ENCODE measurements around the gene WHRN. TPM values are rescaled to one million over a fixed set of nuclear protein-coding genes. Genes with fewer than 3 reads are reported as not detected.

Gene WHRN
- total and polyA plus RNA-seq, 2 of the 13 experiments (the other 11 are each of a cell fraction or from before 2014, with no cell fraction given): 2.3 to 5.3 TPM

DNA sequence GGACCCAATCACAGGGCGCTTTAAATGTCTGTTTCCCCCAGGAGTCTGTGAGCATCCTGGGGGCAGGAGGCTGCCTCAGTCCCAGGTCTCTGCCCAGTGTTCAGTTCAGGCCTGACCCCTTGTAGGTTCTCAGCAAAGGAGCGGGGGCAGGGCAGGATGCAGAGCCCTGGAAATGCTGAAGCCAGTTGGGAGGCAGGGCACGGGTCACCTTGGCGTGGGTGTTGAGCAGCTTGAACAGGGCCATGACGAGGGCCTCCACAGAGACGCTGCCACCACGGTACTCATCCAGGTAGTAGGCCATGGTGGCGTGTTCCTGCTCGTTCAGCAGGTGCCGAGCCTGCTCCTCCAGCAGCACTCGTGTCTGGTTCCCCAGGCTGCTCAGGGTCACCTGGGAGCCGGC is 81.1 kb downstream of the WHRN start:
- no peak for TF ChIP-seq SALL1 (CRISPR knock-in tag; IDR thresholded peaks at IDR 0.05)
- TF ChIP-seq U2AF1 (optimal IDR thresholded peaks at IDR 0.05; ENCODE audit: low read depth, low read length): no peak
- TF ChIP-seq ZNF747 (CRISPR knock-in tag; IDR thresholded peaks at IDR 0.05; ENCODE audit: borderline replicate concordance): no peak
- TF ChIP-seq, protein P1, sequence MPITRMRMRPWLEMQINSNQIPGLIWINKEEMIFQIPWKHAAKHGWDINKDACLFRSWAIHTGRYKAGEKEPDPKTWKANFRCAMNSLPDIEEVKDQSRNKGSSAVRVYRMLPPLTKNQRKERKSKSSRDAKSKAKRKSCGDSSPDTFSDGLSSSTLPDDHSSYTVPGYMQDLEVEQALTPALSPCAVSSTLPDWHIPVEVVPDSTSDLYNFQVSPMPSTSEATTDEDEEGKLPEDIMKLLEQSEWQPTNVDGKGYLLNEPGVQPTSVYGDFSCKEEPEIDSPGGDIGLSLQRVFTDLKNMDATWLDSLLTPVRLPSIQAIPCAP (CRISPR knock-in tag; IDR thresholded peaks at IDR 0.05; ENCODE audit: low read depth): no peak
- TF ChIP-seq ZNF781 (CRISPR knock-in tag; IDR thresholded peaks at IDR 0.05; ENCODE audit: borderline replicate concordance, not compliant biosample characterization): no peak
- TF ChIP-seq, protein P2, sequence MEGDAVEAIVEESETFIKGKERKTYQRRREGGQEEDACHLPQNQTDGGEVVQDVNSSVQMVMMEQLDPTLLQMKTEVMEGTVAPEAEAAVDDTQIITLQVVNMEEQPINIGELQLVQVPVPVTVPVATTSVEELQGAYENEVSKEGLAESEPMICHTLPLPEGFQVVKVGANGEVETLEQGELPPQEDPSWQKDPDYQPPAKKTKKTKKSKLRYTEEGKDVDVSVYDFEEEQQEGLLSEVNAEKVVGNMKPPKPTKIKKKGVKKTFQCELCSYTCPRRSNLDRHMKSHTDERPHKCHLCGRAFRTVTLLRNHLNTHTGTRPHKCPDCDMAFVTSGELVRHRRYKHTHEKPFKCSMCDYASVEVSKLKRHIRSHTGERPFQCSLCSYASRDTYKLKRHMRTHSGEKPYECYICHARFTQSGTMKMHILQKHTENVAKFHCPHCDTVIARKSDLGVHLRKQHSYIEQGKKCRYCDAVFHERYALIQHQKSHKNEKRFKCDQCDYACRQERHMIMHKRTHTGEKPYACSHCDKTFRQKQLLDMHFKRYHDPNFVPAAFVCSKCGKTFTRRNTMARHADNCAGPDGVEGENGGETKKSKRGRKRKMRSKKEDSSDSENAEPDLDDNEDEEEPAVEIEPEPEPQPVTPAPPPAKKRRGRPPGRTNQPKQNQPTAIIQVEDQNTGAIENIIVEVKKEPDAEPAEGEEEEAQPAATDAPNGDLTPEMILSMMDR (CRISPR knock-in tag; IDR thresholded peaks at IDR 0.05): no peak
- no peak for TF ChIP-seq ZNF430 (CRISPR knock-in tag; IDR thresholded peaks at IDR 0.05)
- TF ChIP-seq ZNF83 (CRISPR knock-in tag; IDR thresholded peaks at IDR 0.05; ENCODE audit: borderline replicate concordance): no peak
- no peak for TF ChIP-seq ZNF264 (CRISPR knock-in tag; IDR thresholded peaks at IDR 0.05)
- no peak for TF ChIP-seq ZNF746 (CRISPR knock-in tag; IDR thresholded peaks at IDR 0.05)
- TF ChIP-seq, protein P3, sequence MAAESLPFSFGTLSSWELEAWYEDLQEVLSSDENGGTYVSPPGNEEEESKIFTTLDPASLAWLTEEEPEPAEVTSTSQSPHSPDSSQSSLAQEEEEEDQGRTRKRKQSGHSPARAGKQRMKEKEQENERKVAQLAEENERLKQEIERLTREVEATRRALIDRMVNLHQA (CRISPR knock-in tag; IDR thresholded peaks at IDR 0.05): no peak
- TF ChIP-seq PLRG1 (conservative IDR thresholded peaks at IDR 0.05): no peak
- no peak for TF ChIP-seq RFX3 (CRISPR knock-in tag; IDR thresholded peaks at IDR 0.05)
- TF ChIP-seq ZSCAN12 (CRISPR knock-in tag; IDR thresholded peaks at IDR 0.05): no peak
- TF ChIP-seq, protein P4, sequence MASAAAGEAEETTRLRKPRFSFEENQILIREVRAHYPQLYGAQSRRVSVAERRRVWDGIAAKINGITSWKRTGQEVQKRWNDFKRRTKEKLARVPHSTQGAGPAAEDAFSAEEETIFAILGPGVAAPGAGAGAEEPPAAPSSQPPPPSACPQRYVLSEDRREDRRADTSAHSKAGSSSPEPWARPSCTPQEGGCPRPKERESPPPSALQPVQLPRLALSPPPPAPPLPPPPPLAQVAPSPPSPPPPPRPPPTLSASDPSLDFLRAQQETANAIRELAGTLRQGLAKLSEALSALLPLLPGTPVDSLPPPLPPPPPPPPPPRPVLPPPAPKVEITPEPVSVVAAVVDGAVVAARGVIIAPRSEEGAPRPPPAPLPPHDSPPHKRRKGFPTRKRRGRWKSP (CRISPR knock-in tag; IDR thresholded peaks at IDR 0.05): no peak
- DNase-seq (ENCODE audit: low spot score) (no peak), ATAC-seq (no peak), FAIRE-seq (no peak)
- intact Hi-C loops (cut with micrococcal nuclease; ENCODE audit: unreplicated experiment): no loop called here
- Histone ChIP-seq H3K4me1 (ENCODE audit: insufficient read depth, low read length) (no peaks in the 10 kb centered on the region), H3K79me2 (ENCODE audit: insufficient read depth, low read length) (no peaks in the 10 kb centered on the region), H3K9me3 (ENCODE audit: low read length) (no peaks in the 10 kb centered on the region), H3K4me2 (ENCODE audit: low read depth, low read length) (no peak overlapping the region), H3K4me3 (replicated peaks in 1 of 3; ENCODE audit: insufficient read depth in 1 of 3, low read depth in 2 of 3, low read length in 3 of 3) (no peak overlapping the region), H2AFZ (ENCODE audit: low read length) (no peak overlapping the region), H4K20me1 (ENCODE audit: insufficient read depth, low read length) (no peaks in the 10 kb centered on the region), H3K27me3 (ENCODE audit: control insufficient read depth in 1 of 2, insufficient read depth in 2 of 2, low read length in 2 of 2) (no peaks in the 10 kb centered on the region), H3K9ac (ENCODE audit: insufficient read depth, low read depth, low read length) (no peak overlapping the region), H3K27ac (ENCODE audit: extremely low read length, insufficient read depth, low read length) (no peak overlapping the region), H3K36me3 (replicated peaks in 1 of 2; ENCODE audit: control insufficient read depth in 1 of 2, insufficient read depth in 2 of 2, low read length in 2 of 2) (no peaks in the 10 kb centered on the region)
- in situ Hi-C loops (cut with HindIII; ENCODE audit: extremely low pct_ligation_motif_present, low pct_unique_long_range_greater_than_20kb): loop anchor here (25.0 kb wide), 1 partner anchor 488 kb away; no protein-coding TSS in a partner anchor
- 94% methylated on average over 11 of the region's 12 CpGs for WGBS (ENCODE audit: low lambda C conversion rate)
- ChIA-PET CTCF (ENCODE audit: low intra/inter-chr PET ratio, low total read pairs) (no interaction called here), POLR2A (no interaction called here)
- BruUV-seq (replicated peaks): no TSS peak

Data from HepG2 (cell line).